HFFc6 (cell line): ENCODE measurements around the gene TSPAN18. TPM values are rescaled to one million over a fixed set of nuclear protein-coding genes. Genes with fewer than 3 reads are reported as not detected.

Experiments used
- DNase-seq: peaks from one replicate; pipeline ENCODE4 v3.0.0-alpha.2; 2018
- H3K27ac Mint-ChIP-seq: 2 replicates; pipeline ENCODE4 v1.8.0; 2020; ENCODE audit warnings: mild to moderate bottlenecking, mixed read lengths
- H3K27me3 Mint-ChIP-seq: 2 replicates; pipeline ENCODE4 v1.8.0; 2021; ENCODE audit warnings: mild to moderate bottlenecking, moderate library complexity, mixed read lengths; ENCODE audit not compliant: insufficient read depth
- H3K36me3 Mint-ChIP-seq: 2 replicates; pipeline ENCODE4 v1.8.0; 2021; ENCODE audit warnings: low read depth, mixed read lengths
- H3K4me1 Mint-ChIP-seq: 2 replicates; pipeline ENCODE4 v1.8.0; 2020; ENCODE audit warnings: low read depth, mixed read lengths
- H3K4me3 Mint-ChIP-seq: 2 replicates; pipeline ENCODE4 v1.8.0; 2020; ENCODE audit warnings: mild to moderate bottlenecking, moderate library complexity, mixed read lengths
- H3K9me3 Mint-ChIP-seq: 2 replicates; pipeline ENCODE4 v1.8.0; 2020; ENCODE audit warnings: mild to moderate bottlenecking, mixed read lengths
- CTCF ChIP-seq: fragments of 200-600 bp; sonication (generic); IDR thresholded peaks from 2 replicates; pipeline ENCODE4 v1.5.0; 2021; ENCODE audit warnings: antibody characterized with exemption, mild to moderate bottlenecking
- total RNA-seq, 6 experiments: library from RNA; stranded (reverse); fragmentation: NEBNext Ultra II Directional; extraction: Animal tissue kit (Norgen Biotek cat#: 25700); gene quantifications; 2 replicates in 1 of 6; 3 replicates in 5 of 6; pipeline ENCODE4 v1.2.3, GENCODE V29; 2021

The TSPAN18 gene
- total RNA-seq, 6 experiments from 2014 or later = 0.09 TPM; not detected in 5

DNA sequence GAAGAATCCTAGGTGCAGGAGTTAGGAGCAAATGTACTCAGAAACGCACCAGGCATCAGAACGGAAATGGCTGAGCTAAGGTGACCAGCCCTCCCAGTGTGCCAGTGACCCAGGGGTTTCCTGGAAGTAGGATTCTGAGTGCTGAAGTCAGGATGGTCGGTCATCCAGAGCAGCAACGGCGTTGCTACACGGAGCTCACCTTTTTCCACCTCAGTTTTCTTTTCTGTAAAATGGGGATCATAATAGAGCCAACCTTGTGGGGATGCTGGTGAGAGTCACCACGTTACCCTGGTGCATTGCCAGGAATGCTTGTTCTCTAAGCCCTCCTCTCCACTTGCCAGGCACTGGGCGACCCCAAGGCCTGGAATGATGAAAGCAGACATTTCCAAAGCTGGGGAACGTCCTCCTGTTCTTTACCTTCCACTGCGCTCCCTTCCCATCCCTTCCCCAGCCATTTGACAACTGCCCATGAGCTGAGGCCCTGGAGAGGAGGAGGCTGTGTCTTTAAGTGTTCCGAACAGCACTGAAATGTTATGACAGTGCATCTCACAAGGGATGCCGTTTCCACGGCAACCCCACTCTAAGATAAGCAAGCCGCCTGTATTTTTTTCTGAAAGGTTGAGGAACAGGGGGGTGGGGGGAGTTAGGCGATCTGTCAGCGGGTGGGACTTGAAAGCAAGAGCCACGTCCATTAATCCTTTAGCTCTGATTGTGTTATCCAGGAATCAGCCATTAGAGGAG is 66.8 kb downstream of the TSPAN18 start:
- H3K4me1 Mint-ChIP-seq = no peaks in the 10 kb centered on the region
- no peak overlapping the region for H3K4me3 Mint-ChIP-seq
- no peak for DNase-seq

GRCh38 chr11:44795803-44796535 is 69.2 kb downstream of the TSPAN18 start:
- no peak for TF ChIP-seq CTCF
- Mint-ChIP-seq H3K27me3 (peaks cover 36% of the 10 kb centered on the region), H3K4me3 (no peak overlapping the region), H3K36me3 (no peaks in the 10 kb centered on the region), H3K27ac (no peak overlapping the region), H3K4me1 (no peaks in the 10 kb centered on the region), H3K9me3 (no peaks in the 10 kb centered on the region)
- no peak for DNase-seq

More for the DNA sequence above, 66.8 kb downstream of the TSPAN18 start:
- TF ChIP-seq CTCF = no peak
- Mint-ChIP-seq H3K27me3 (peaks cover 38% of the 10 kb centered on the region), H3K27ac (no peak overlapping the region), H3K9me3 (no peaks in the 10 kb centered on the region), H3K36me3 (no peaks in the 10 kb centered on the region)

DNA sequence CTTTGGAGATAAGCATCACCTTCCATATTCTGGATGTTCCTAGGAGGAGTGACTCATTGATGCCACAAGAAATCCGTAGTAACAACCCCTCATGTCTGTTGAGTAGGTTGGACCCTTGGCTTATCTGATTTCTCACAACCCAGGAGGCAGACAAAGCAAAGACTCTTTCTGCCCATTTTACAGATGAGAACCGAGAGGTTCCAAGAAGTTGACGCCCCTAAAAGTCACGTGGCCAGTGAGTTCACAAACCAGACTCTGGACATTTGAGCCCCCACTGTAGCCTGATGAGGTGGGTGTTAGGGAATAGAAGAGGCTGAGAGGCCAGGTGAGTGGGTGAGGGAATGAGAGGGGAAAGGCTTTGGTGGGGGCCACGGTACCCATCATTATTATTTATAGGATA is 70.3 kb downstream of the TSPAN18 start:
- Mint-ChIP-seq H3K4me1 (no peaks in the 10 kb centered on the region), H3K27ac (no peak overlapping the region)

DNA sequence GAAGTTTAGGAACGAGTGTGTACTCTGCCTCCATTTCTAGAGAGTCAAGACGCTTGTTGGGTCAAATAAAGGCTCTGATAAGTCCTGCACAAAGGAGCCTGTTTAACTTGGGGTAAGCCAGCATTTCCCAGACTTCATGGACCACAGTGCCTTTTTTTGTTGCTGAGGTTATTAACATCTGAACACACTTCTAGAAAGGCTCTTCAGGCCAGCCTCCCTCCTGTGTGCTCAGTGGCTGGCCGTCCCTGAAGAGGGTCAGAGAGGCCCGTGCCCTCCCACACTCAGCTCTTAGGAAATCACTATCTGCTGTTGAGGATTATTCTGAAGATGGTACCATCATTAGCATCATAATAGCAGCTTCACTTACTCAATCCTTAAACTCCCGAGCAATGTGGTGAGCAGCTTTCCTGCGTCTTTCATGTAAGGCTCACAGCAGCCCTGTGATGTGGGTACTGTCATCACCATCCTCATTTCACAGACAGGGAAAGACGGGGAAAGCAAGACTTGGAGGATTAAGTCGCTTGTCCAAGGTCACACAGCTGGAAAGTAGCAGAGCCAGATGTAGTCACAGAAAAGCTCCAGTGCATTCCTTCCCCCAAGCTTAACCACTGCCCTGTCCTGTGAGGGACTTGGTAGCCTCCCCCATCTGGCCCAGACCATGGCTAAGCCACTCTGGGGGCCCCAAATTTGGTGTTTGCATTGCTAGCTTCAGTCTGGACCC is 71.3 kb downstream of the TSPAN18 start:
- peaks cover 32% of the 10 kb centered on the region for H3K27me3 Mint-ChIP-seq
- H3K27ac Mint-ChIP-seq = no peak overlapping the region
- no peaks in the 10 kb centered on the region for H3K36me3 Mint-ChIP-seq
- H3K9me3 Mint-ChIP-seq = no peaks in the 10 kb centered on the region
- H3K4me1 Mint-ChIP-seq = no peaks in the 10 kb centered on the region
- H3K4me3 Mint-ChIP-seq = no peak overlapping the region
- no peak for DNase-seq
- TF ChIP-seq CTCF = no peak

More for the DNA sequence above, 70.3 kb downstream of the TSPAN18 start:
- Mint-ChIP-seq H3K9me3 (no peaks in the 10 kb centered on the region), H3K27me3 (peaks cover 35% of the 10 kb centered on the region), H3K4me3 (no peak overlapping the region), H3K36me3 (no peaks in the 10 kb centered on the region)
- no peak for DNase-seq
- no peak for TF ChIP-seq CTCF

DNA sequence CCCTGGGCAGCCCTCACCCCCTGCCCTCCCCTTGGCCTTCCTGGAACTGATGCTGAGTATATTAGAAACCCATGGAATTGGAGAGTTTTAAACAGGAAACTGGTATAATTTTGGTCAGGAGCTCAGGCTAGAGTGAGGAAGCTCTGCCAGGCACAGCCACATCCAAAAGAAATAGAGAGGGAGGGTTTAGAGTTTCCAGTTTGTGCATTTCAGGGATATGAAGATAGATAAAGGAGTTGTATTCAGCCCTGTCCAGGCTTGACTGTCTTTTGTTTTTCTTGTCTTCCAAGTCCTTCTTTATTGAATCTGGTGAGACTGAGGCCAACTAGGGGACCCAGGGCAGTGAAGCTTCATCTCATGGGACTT is 71.8 kb downstream of the TSPAN18 start:
- DNase-seq = no peak
- no peak for TF ChIP-seq CTCF
- Mint-ChIP-seq H3K27ac (no peak overlapping the region), H3K4me3 (no peak overlapping the region), H3K27me3 (peaks cover 32% of the 10 kb centered on the region), H3K4me1 (no peaks in the 10 kb centered on the region), H3K36me3 (no peaks in the 10 kb centered on the region), H3K9me3 (no peaks in the 10 kb centered on the region)
